GM12878 (cell line): Measurements from ENCODE around the gene CDC14A. TPM values are rescaled to one million over a fixed set of nuclear protein-coding genes. Genes with fewer than 3 reads are reported as not detected.

Experiments used
- ATAC-seq: fragments of 200-7000 bp; cut with Tn5 transposase; 3 replicates; pipeline ENCODE4 v1.9.1; 2020; ENCODE audit warnings: mild to moderate bottlenecking, moderate library complexity
- Bru-seq: library from RNA; stranded (reverse); fragments of 400-500 nt; gene quantifications from one replicate; lab custom pipeline; 2021; lab: Mats Ljungman, UMichigan
- BruChase-seq, 2 experiments: library from RNA; stranded (reverse); fragments of 400-500 nt; gene quantifications; one replicate each; lab custom pipeline; 2021; lab: Mats Ljungman, UMichigan
- BruUV-seq: library from RNA; stranded (reverse); fragments of 400-500 nt; replicated peaks from 2 replicates; lab custom pipeline; 2021; lab: Mats Ljungman, UMichigan
- CTCF ChIA-PET: fragments of 300-600 bp; sonication (Branson Sonifier 250); formaldehyde crosslinking; extraction: SDS; loops from one replicate; lab custom pipeline; 2021; ENCODE audit warnings: inconsistent platforms; lab: Yijun Ruan, JAX
- POLR2A ChIA-PET: fragments of 350-600 bp; formaldehyde crosslinking; extraction: SDS; loops from one replicate; lab custom pipeline; 2021; ENCODE audit warnings: inconsistent platforms; lab: Charles Lee
- RAD21 ChIA-PET: fragments of 300-600 bp; sonication (Branson Sonifier 250); formaldehyde crosslinking; loops from one replicate; lab custom pipeline; 2023; ENCODE audit warnings: antibody characterized with exemption; ENCODE audit not compliant: unreplicated experiment; lab: Charles Lee
- SMC1A ChIA-PET: fragments of 300-600 bp; sonication (Branson Sonifier 250); formaldehyde crosslinking; loops from one replicate; lab custom pipeline; 2023; ENCODE audit not compliant: unreplicated experiment, uncharacterized antibody; lab: Charles Lee
- DNase-seq: peaks from one replicate; pipeline ENCODE4 v3.0.0-alpha.2; 2011; ENCODE audit warnings: low read depth, low spot score
- FAIRE-seq: peaks from 3 replicates; lab custom pipeline; 2011; peaks lifted over from hg19 to GRCh38; lab: Jason Lieb, UNC
- H2AFZ ChIP-seq: 2 replicates; pipeline ENCODE4 v1.6.0; 2011; ENCODE audit warnings: low read depth, low read length, control low read depth; ENCODE audit not compliant: control insufficient read depth
- H3K27ac ChIP-seq: 2 replicates; pipeline ENCODE4 v1.5.1; 2011; ENCODE audit warnings: control low read depth; ENCODE audit not compliant: control insufficient read depth, insufficient read depth
- H3K27me3 ChIP-seq, 2 experiments: replicated peaks in 1 of 2; 2 replicates each; pipeline versions ENCODE4 v1.6.0 to v1.6.1; 2011; ENCODE audit warnings: low read length in 1 of 2; ENCODE audit not compliant: control insufficient read depth in 2 of 2, insufficient read depth in 2 of 2
- H3K36me3 ChIP-seq, 2 experiments: 2 replicates each; pipeline ENCODE4 v1.5.1; 2011; ENCODE audit warnings: low read length in 1 of 2; ENCODE audit not compliant: control insufficient read depth in 2 of 2, insufficient read depth in 2 of 2
- H3K4me1 ChIP-seq: 2 replicates; pipeline ENCODE4 v1.6.1; 2011; ENCODE audit warnings: mild to moderate bottlenecking, low read length, moderate library complexity, mixed read lengths; ENCODE audit not compliant: control insufficient read depth, insufficient read depth
- H3K4me2 ChIP-seq: 2 replicates; pipeline ENCODE4 v1.6.0; 2011; ENCODE audit warnings: control low read depth; ENCODE audit not compliant: control insufficient read depth, insufficient read depth
- H3K4me3 ChIP-seq: fragments of 200-600 bp; sonication (generic); 2 replicates; pipeline ENCODE4 v1.5.1; 2016
- H3K79me2 ChIP-seq: 2 replicates; pipeline ENCODE4 v1.6.0; 2011; ENCODE audit warnings: low read length; ENCODE audit not compliant: control insufficient read depth, insufficient read depth
- H3K9ac ChIP-seq: 2 replicates; pipeline ENCODE4 v1.8.0; 2011; ENCODE audit warnings: low read length, control low read depth, mixed read lengths; ENCODE audit not compliant: control insufficient read depth, insufficient read depth
- H3K9me3 ChIP-seq: replicated peaks from 3 replicates; pipeline ENCODE4 v1.5.1; 2011; ENCODE audit warnings: mild to moderate bottlenecking, low read length; ENCODE audit not compliant: control insufficient read depth, insufficient read depth
- H4K20me1 ChIP-seq: 2 replicates; pipeline ENCODE4 v1.6.0; 2011; ENCODE audit not compliant: control insufficient read depth, insufficient read depth
- ATF7 ChIP-seq: fragments of 450-650 bp; IDR thresholded peaks from 2 replicates; pipeline ENCODE4 v1.6.1; 2016; ENCODE audit warnings: low read depth, mild to moderate bottlenecking
- BHLHE40 ChIP-seq, 2 experiments: fragments of 450-650 bp in 1 of 2; IDR thresholded peaks; 2 replicates each; pipeline ENCODE4 v1.6.1; 2011 to 2017; ENCODE audit warnings: low read depth in 2 of 2, borderline replicate concordance in 1 of 2, improper control_type of control experiment in 1 of 2, low read length in 1 of 2, mild to moderate bottlenecking in 1 of 2
- EZH2 ChIP-seq: IDR thresholded peaks from 2 replicates; pipeline ENCODE4 v1.6.1; 2012; ENCODE audit warnings: low read depth, mild to moderate bottlenecking, control low read depth, inconsistent platforms, low read length, borderline replicate concordance; ENCODE audit not compliant: control insufficient read depth
- GATAD2B ChIP-seq: fragments of 450-650 bp; conservative IDR thresholded peaks from 2 replicates; pipeline ENCODE4 v1.6.1; 2017; ENCODE audit warnings: low read depth, mild to moderate bottlenecking, moderate library complexity
- LARP7 ChIP-seq: fragments of 450-650 bp; IDR thresholded peaks from 2 replicates; pipeline ENCODE4 v1.6.1; 2017; ENCODE audit warnings: mild to moderate bottlenecking
- NFYA ChIP-seq: IDR thresholded peaks from 2 replicates; pipeline ENCODE4 v1.6.1; 2011; ENCODE audit warnings: low read depth, mild to moderate bottlenecking, low read length, improper control_type of control experiment, borderline replicate concordance
- NR2F1 ChIP-seq: fragments of 450-650 bp; conservative IDR thresholded peaks from 2 replicates; pipeline ENCODE4 v1.6.1; 2017; ENCODE audit warnings: mild to moderate bottlenecking
- POLR2AphosphoS5 ChIP-seq: IDR thresholded peaks from 2 replicates; pipeline ENCODE4 v1.6.1; 2011; ENCODE audit warnings: mild to moderate bottlenecking, low read length, inconsistent platforms
- RFX5 ChIP-seq: IDR thresholded peaks from 2 replicates; pipeline ENCODE4 v1.6.1; 2011; ENCODE audit warnings: low read depth, low read length, improper control_type of control experiment
- SIN3A ChIP-seq: IDR thresholded peaks from 2 replicates; pipeline ENCODE4 v1.6.1; 2012; ENCODE audit warnings: low read depth, low read length, improper control_type of control experiment
- SRF ChIP-seq, 2 experiments: IDR thresholded peaks; 2 replicates each; pipeline ENCODE4 v1.6.1; 2011; ENCODE audit warnings: low read depth in 2 of 2, low read length in 2 of 2, mild to moderate bottlenecking in 1 of 2, moderate library complexity in 1 of 2
- TAF1 ChIP-seq: IDR thresholded peaks from 2 replicates; pipeline ENCODE4 v1.6.1; 2011; ENCODE audit warnings: mild to moderate bottlenecking, low read depth, low read length, borderline replicate concordance
- TCF12 ChIP-seq: IDR thresholded peaks from 2 replicates; pipeline ENCODE4 v1.6.1; 2011; ENCODE audit warnings: low read depth, mild to moderate bottlenecking, low read length
- TCF3 ChIP-seq: IDR thresholded peaks from 2 replicates; pipeline ENCODE4 v1.6.1; 2012; ENCODE audit warnings: low read depth, mild to moderate bottlenecking, low read length, borderline replicate concordance; ENCODE audit not compliant: insufficient read depth
- ZBTB4 ChIP-seq: fragments of 450-650 bp; formaldehyde crosslinking; IDR thresholded peaks from 2 replicates; pipeline ENCODE4 v1.4.0; 2022; ENCODE audit warnings: mild to moderate bottlenecking, moderate library complexity
- WGBS: methylation state at CpG from one replicate; pipeline ENCODE4 v1.1.6; 2016; ENCODE audit warnings: low lambda C conversion rate; ENCODE audit not compliant: insufficient replicate concordance, insufficient coverage; ENCODE audit errors: missing lambda C conversion rate; 5-methylcytosine and 5-hydroxymethylcytosine counted together
- in situ Hi-C: fragments of 300-500 bp; cut with MboI; formaldehyde crosslinking; loops from 9 replicates; pipeline ENCODE4 v1.14.3; 2018; ENCODE audit warnings: mixed read lengths
- intact Hi-C: fragments of 100-400 bp; cut with micrococcal nuclease; formaldehyde crosslinking; loops from one replicate; pipeline ENCODE4 v1.14.2; 2022; ENCODE audit not compliant: unreplicated experiment
- long read RNA-seq, 2 experiments: library from polyadenylated mRNA; unstranded; transcript quantifications; one replicate each; pipeline ENCODE4 v2.0.0, GENCODE V29; 2019 to 2020
- polyA minus RNA-seq, 3 experiments: library from RNA; depleted of rRNA, polyadenylated mRNA; stranded (reverse); fragments of >200 nt; gene quantifications; 2 replicates each; pipeline ENCODE4 v1.2.3, GENCODE V29; 2011
- polyA plus RNA-seq, 11 experiments: library from polyadenylated mRNA; depleted of rRNA in 4 of 11; unstranded in 6 of 11; stranded (reverse) in 5 of 11; fragments of >200 nt; fragmentation: Nextera tagmentation in 4 of 11; fragmentation: Illumina TruSeq in 1 of 11; extraction: Ambion mirVana in 4 of 11; extraction: Trizol in 1 of 11; gene quantifications; 1 replicate in 1 of 11; 2 replicates in 10 of 11; pipeline versions ENCODE4 v1.2.1 to v1.2.3, GENCODE V29; 2011 to 2016; ENCODE audit warnings: inconsistent platforms in 2 of 11, missing spikeins in 2 of 11, low read depth in 1 of 11
- total RNA-seq, 4 experiments: library from RNA; depleted of rRNA in 3 of 4; stranded (reverse); fragments of >200 nt in 3 of 4; fragmentation: Illumina TruSeq in 1 of 4; extraction: Trizol in 1 of 4; gene quantifications; 2 replicates each; pipeline versions ENCODE4 v1.2.1 to v1.2.3, GENCODE V29; 2013 to 2021

CDC14A gene
- 61.9 and 72.4 TPM in 2 replicates for total RNA-seq (2013; cell fraction: nucleolus; rRNA removed)
- total RNA-seq (2014; rRNA removed), result 5.2 and 6.9 TPM in 2 replicates
- 5.9 and 7.0 TPM in 2 replicates for total RNA-seq (2014; rRNA removed; fragmentation: Illumina TruSeq; extraction: Trizol)
- 6.8 and 7.8 TPM in 2 replicates for total RNA-seq (2021)
- 1.3 TPM for polyA plus RNA-seq (2011; ENCODE audit: low read depth)
- 7.1 and 9.1 TPM in 2 replicates for polyA plus RNA-seq (2011; rRNA removed)
- polyA plus RNA-seq (2011; cell fraction: cytosol; rRNA removed), result 3.3 and 3.7 TPM in 2 replicates
- polyA plus RNA-seq (2011; cell fraction: nucleus; rRNA removed), result 10.7 and 12.9 TPM in 2 replicates
- polyA plus RNA-seq (2012), result 1.8 and 1.9 TPM in 2 replicates
- polyA plus RNA-seq (2014; fragmentation: Illumina TruSeq; extraction: Trizol), result 5.8 and 6.5 TPM in 2 replicates
- polyA plus RNA-seq (2014; fragmentation: Nextera tagmentation; extraction: Ambion mirVana), result 1 to 10 TPM; 1.5 to 1.9 TPM
- 3.5 and 3.9 TPM in 2 replicates for polyA plus RNA-seq (2014; rRNA removed)
- 1 to 10 TPM; 4.7 to 6.3 TPM for polyA plus RNA-seq (2016; fragmentation: Nextera tagmentation; extraction: Ambion mirVana)
- polyA minus RNA-seq (2011; rRNA and poly(A)+ RNA removed), result 16.2 TPM in 2 replicates
- polyA minus RNA-seq (2011; cell fraction: cytosol; rRNA and poly(A)+ RNA removed), result 2.9 and 4.2 TPM in 2 replicates
- polyA minus RNA-seq (2011; cell fraction: nucleus; rRNA and poly(A)+ RNA removed), result 24.3 and 39.7 TPM in 2 replicates
- percentile 73 among the genes with signal in this experiment for Bru-seq, nascent RNA
- BruChase-seq, experiment 1, labeled RNA remaining after a 6-hour chase, result percentile 59 among the genes with signal in this experiment
- percentile 68 among the genes with signal in this experiment for BruChase-seq, experiment 2, labeled RNA remaining after a 2-hour chase
- long read RNA-seq, experiment 1, full-length matches to known transcripts, result 1 of 3 reads
- long read RNA-seq, experiment 1, partial matches to known transcripts, result 0 of 3 reads
- long read RNA-seq, experiment 1, other reads (novel, unspliced or antisense), result 2 of 3 reads
- long read RNA-seq, experiment 2, full-length matches to known transcripts, result 4 of 7 reads
- long read RNA-seq, experiment 2, partial matches to known transcripts, result 0 of 7 reads
- long read RNA-seq, experiment 2, other reads (novel, unspliced or antisense), result 3 of 7 reads

GRCh38 chr1:100352267-100353070 is at the start of gene CDC14A:
Gene CDC14A, plus strand, starts transcription at chr1:100352506. Its CDS starts 449 bp downstream, at chr1:100352955.
- DNase-seq, result peak; percentile 67
- ChIA-PET SMC1A (interaction anchor here (0.9 to 3.8 kb wide), 16 partner anchors 10 to 603 kb away, joined by 3 to 19 read pairs (median 4); partner anchors contain the start of gene RTCA), CTCF (interaction anchor here (0.5 to 9.3 kb wide), 13 partner anchors 14 to 516 kb away, joined by 3 to 129 read pairs (median 4); partner anchors contain the start of gene RTCA), RAD21 (interaction anchor here (0.8 to 3.2 kb wide), 13 partner anchors 13 to 315 kb away, joined by 3 to 23 read pairs (median 3); partner anchors contain the start of gene RTCA), POLR2A (interaction anchor here (1.0 to 2.3 kb wide), 10 partner anchors 10 to 543 kb away, joined by 3 to 7 read pairs (median 4); partner anchors contain the start of genes EXTL2 and TRMT13)
- ATAC-seq, result peak; percentile 83
- Histone ChIP-seq H3K9me3 (no peaks in the 10 kb centered on the region), H3K4me2 (peak within 1 kb of the TSS; percentile 85), H3K79me2 (peaks cover 1% of the 10 kb centered on the region; the same call in 1 of the 2 replicates), H3K9ac (peak within 1 kb of the TSS; percentile 61), H3K27ac (peak within 1 kb of the TSS; percentile 68), H3K27me3 (no peaks in the 10 kb centered on the region), H4K20me1 (no peaks in the 10 kb centered on the region), H3K4me3 (peak within 1 kb of the TSS; percentile 91), H3K36me3 (no peaks in the 10 kb centered on the region), H2AFZ (peak within 1 kb of the TSS; percentile 93), H3K4me1 (no peaks in the 10 kb centered on the region)
- WGBS, result under 1% methylated on average over 52 of the region's 65 CpGs
- no TSS peak for BruUV-seq
- in situ Hi-C loops (no loop called here), intact Hi-C loops (loop anchor here (2.0 to 10.0 kb wide), 4 partner anchors 105 to 548 kb away; partner anchors contain the start of genes SASS6 and TRMT13)
- FAIRE-seq, result peak; percentile 38
- TF ChIP-seq BHLHE40 (IDR thresholded peaks at IDR 0.05; ENCODE audit: borderline replicate concordance in 1 of 2, low read depth in 2 of 2, low read length in 1 of 2), result peak in 1 of 2 experiments; percentile 28; a peak in 2 of 4 replicates
- TF ChIP-seq NR2F1, result peak; percentile 81
- no peak for TF ChIP-seq NFYA
- TF ChIP-seq LARP7, result peak; percentile 79
- no peak for TF ChIP-seq EZH2
- TF ChIP-seq ZBTB4 (CRISPR knock-in tag), result no peak
- 0 out of 2 replicates have a peak, but pooled peaks have one; percentile 49 for TF ChIP-seq TCF12
- TF ChIP-seq TCF3, result peak; percentile 89
- 0 out of 2 replicates have a peak, but pooled peaks have one; percentile 15 for TF ChIP-seq TAF1
- TF ChIP-seq SIN3A, result peak; percentile 92
- TF ChIP-seq RFX5, result no peak
- TF ChIP-seq GATAD2B, result peak; percentile 61
- TF ChIP-seq ATF7, result no peak
- 0 out of 4 replicates have a peak, but pooled peaks of 1 of the 2 experiments have one; percentile 5 for TF ChIP-seq SRF (IDR thresholded peaks at IDR 0.05; ENCODE audit: low read depth in 2 of 2, low read length in 2 of 2)
- TF ChIP-seq POLR2AphosphoS5, result peak; percentile 73
